ENCODE results near the gene PRR19.

The PRR19 gene

GRCh38 chr19:42351079-42351735 lies 49.3 kb downstream of the PRR19 start:
- no peak overlapping the region for H3K4me3 ChIP-seq (ENCODE audit: control insufficient read depth, low read depth, low read length)
- TF ChIP-seq, protein P1, sequence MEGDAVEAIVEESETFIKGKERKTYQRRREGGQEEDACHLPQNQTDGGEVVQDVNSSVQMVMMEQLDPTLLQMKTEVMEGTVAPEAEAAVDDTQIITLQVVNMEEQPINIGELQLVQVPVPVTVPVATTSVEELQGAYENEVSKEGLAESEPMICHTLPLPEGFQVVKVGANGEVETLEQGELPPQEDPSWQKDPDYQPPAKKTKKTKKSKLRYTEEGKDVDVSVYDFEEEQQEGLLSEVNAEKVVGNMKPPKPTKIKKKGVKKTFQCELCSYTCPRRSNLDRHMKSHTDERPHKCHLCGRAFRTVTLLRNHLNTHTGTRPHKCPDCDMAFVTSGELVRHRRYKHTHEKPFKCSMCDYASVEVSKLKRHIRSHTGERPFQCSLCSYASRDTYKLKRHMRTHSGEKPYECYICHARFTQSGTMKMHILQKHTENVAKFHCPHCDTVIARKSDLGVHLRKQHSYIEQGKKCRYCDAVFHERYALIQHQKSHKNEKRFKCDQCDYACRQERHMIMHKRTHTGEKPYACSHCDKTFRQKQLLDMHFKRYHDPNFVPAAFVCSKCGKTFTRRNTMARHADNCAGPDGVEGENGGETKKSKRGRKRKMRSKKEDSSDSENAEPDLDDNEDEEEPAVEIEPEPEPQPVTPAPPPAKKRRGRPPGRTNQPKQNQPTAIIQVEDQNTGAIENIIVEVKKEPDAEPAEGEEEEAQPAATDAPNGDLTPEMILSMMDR (conservative IDR thresholded peaks at IDR 0.05; ENCODE audit: control insufficient read depth, insufficient read depth, low read depth, low read length): no peak
- DNase-seq (ENCODE audit: low read depth): no peak

GRCh38 chr19:42352301-42353259 lies 50.6 kb downstream of the PRR19 start:
- TF ChIP-seq, protein P1 (conservative IDR thresholded peaks at IDR 0.05; ENCODE audit: control insufficient read depth, insufficient read depth, low read depth, low read length): no peak
- no peak for DNase-seq (ENCODE audit: low read depth)
- no peak overlapping the region for H3K4me3 ChIP-seq (ENCODE audit: control insufficient read depth, low read depth, low read length)

DNA sequence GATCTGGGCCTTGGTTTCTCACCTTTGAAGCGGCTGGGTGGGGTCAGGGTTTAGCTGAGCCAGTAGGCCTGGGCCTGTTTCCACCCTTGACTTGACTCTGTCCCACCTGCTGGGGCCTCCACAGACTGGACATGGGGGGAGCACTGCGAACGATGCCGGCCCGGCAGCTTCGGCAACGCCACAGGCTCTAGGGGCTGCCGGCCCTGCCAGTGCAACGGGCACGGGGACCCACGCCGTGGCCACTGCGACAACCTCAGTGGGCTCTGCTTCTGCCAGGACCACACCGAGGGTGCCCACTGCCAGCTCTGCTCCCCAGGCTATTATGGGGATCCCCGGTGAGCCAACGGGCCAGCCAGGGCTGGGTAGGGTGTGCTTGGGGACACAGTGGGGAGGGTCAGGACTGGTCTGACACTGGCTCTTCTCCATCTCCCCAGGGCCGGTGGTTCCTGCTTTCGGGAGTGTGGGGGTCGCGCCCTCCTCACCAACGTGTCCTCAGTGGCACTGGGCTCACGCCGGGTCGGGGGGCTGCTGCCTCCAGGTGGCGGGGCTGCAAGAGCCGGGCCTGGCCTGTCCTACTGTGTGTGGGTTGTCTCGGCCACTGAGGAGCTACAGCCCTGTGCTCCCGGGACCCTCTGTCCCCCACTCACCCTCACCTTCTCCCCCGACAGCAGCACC lies 51.5 kb downstream of the PRR19 start:
- DNase-seq (ENCODE audit: low read depth): no peak
- H3K4me3 ChIP-seq (ENCODE audit: control insufficient read depth, low read depth, low read length): no peak overlapping the region
- TF ChIP-seq, protein P1 (conservative IDR thresholded peaks at IDR 0.05; ENCODE audit: control insufficient read depth, insufficient read depth, low read depth, low read length): no peak

DNA sequence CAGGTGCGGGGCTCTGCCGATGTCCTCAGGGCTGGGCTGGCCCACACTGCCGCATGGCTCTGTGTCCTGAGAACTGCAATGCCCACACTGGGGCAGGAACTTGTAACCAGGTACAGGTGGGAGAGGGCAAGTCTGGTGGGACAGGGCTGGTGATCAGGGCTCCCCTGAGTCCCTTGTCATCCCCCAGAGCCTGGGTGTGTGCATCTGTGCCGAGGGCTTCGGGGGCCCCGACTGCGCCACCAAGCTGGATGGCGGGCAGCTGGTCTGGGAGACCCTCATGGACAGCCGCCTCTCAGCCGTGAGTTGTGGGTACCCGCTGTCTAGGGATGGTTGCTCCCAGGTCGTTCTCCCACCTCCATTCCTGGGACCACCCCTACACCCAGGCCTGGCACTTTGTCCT lies 54.0 kb downstream of the PRR19 start:
- no peak for DNase-seq (ENCODE audit: low read depth)
- H3K4me3 ChIP-seq (ENCODE audit: control insufficient read depth, low read depth, low read length): no peak overlapping the region
- TF ChIP-seq, protein P1 (conservative IDR thresholded peaks at IDR 0.05; ENCODE audit: control insufficient read depth, insufficient read depth, low read depth, low read length): no peak

DNA sequence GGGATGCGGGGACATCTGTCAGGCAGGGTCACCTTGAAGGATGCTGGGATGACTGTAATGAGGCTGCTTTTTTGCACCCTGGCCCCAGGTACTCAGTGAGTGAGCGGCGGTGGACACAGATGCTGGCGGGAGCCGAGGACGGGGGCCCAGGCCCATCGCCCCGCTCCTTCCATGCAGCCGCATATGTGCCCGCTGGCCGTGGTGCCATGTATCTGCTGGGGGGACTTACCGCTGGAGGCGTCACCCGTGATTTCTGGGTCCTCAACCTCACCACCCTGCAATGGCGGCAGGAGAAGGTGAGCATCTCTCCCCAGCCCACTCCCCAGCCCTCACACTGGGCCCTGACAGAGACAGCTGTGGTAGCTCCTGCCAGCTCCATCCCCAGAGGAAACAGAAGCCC lies 54.8 kb downstream of the PRR19 start:
- H3K4me3 ChIP-seq (ENCODE audit: control insufficient read depth, low read depth, low read length): no peak overlapping the region

GRCh38 chr19:42357290-42357689 lies 55.4 kb downstream of the PRR19 start:
- DNase-seq (ENCODE audit: low read depth): no peak
- H3K4me3 ChIP-seq (ENCODE audit: control insufficient read depth, low read depth, low read length): no peak overlapping the region
- TF ChIP-seq, protein P1 (conservative IDR thresholded peaks at IDR 0.05; ENCODE audit: control insufficient read depth, insufficient read depth, low read depth, low read length): no peak

More for the DNA sequence above, 54.8 kb downstream of the PRR19 start:
- DNase-seq (ENCODE audit: low read depth): no peak
- TF ChIP-seq, protein P1 (conservative IDR thresholded peaks at IDR 0.05; ENCODE audit: control insufficient read depth, insufficient read depth, low read depth, low read length): no peak
